Measurements from ENCODE around the gene DEXI.
A peak's percentile ranks its signal among the peaks of the same experiment; 100 is the strongest.

Gene DEXI

DNA sequence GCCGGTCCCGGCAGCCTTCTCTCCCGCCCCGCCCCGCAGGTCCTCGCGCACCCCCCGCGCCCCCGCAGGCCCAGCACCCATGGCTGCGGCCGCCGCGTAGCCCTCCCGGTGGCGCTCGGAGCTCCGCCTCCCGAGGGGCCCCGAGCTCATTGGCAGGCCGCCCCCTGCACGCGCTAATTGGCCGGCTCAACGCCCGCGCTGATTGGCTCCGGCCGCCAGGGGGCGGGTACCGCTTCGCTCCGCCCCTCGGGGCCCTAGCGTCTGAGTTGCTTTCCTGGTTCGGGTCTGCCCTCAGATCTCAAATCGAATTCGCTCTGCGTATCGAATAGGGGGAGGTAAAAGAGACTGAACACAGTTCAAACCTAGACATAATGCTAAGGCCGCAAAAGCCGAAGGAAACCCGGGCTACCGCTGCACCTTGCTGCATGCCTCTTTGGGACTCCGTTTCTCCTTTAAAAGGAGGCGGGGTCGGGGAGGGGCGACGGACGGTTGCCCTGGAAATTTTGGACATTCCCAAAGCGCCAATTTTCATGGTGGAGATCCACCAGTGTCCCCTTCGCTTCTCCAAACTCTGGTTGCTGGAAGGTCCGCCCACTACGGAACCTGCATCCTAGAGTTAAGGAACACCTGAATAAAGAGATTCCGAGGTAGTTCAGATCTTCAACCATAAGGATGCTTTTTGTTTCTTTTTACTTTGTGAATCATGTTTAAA is at the start of gene DEXI:
DEXI (minus strand) TSS at position 117 of the 712 bp plus-strand sequence. CDS start 463 bp downstream, outside the sequence.
- peak; percentile 91 to 92 for DNase-seq (ENCODE audit: low read depth in 2 of 2)

DNA sequence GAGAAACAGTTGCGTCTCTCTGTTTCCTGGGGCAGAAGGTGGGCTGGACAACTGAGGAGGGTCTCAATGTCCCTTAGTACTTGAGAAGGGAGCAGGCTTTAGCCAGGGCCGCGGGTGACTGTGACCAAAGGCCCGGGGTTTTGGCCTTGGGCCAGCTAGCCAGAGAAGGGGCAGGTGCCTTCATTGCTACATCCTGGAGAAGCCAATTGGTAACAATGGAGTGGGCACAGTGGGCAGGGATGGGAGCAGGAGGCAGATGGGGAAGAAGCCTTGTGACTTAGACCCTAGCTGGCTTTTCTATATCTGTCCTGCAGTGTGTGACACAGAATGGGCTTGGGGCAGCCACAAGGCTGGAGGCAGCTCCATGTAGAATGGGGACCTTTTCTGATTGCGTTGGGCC is 48.1 kb upstream of the DEXI start:
- DNase-seq (ENCODE audit: low read depth in 2 of 2), result no peak

DNA sequence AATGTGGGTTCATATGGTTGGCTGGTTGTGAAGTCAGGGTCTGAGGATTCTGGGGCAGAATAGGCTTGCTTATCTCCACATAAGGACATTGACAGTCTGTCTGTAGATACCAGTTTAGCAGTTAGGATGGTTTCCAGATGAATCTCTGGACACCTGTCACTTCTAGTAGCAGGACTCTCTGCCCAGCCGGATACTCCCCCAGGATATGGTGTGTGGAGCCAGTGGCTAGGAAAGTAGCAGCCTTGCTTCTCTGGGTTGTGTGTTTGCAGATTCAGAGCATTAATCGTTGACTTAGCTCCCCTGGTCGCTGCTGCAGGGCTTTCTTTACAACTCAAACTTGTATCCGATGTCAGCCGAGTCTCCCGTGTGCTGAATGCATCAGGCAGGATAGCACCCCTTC is 47.3 kb upstream of the DEXI start:
- DNase-seq (ENCODE audit: low read depth in 2 of 2), result no peak

DNA sequence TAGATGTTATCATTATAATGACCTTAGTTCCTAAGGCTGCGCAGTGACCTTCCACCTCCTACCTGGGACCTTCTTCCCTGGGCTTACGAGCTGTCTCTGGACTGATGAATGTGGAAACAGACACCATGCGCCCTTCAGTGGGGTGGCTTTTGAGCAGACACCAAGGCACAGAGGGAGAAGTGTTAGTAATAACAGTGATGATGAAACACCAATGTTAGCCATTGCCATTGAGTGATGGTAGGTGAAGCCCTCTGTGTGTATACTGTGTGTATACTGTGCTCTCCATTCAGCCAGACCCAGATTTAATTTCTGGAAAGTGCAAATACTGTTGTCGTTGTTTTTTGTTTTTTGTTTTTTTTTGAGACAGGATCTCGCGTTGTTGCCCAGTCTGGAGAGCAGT is 46.6 kb upstream of the DEXI start:
- no peak for DNase-seq (ENCODE audit: low read depth in 2 of 2)

DNA sequence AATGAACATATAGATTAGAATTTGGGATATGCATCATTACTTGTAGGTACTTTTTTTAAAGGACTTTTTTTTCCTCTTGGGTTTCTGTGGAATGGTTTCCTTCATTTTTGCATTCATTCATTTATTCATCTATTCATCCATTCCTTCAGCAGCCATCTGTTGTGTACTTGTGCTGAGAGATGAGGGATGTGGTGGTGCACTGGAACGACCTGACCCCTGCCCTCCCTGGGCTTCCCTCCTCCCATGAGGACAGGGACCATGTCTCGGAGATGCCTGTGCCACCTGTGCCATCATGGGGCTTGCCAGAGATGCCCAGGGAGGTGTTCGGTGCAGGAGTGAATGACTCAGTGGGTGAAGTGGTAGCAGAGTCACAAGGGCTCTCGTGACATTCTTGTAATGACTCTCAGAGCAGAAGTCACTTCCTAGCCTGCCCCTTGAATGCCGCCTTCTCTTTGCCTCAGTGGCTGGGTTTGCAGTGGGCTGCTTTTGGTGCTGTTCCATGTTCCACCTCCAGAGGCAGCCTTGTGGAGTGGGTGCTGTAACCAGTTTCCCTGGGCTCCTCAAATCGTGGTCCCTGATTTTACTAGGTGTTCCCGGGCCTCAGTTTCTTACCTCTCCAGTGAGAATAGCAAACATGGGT is 46.0 kb upstream of the DEXI start:
- DNase-seq (ENCODE audit: low read depth in 2 of 2), result no peak

DNA sequence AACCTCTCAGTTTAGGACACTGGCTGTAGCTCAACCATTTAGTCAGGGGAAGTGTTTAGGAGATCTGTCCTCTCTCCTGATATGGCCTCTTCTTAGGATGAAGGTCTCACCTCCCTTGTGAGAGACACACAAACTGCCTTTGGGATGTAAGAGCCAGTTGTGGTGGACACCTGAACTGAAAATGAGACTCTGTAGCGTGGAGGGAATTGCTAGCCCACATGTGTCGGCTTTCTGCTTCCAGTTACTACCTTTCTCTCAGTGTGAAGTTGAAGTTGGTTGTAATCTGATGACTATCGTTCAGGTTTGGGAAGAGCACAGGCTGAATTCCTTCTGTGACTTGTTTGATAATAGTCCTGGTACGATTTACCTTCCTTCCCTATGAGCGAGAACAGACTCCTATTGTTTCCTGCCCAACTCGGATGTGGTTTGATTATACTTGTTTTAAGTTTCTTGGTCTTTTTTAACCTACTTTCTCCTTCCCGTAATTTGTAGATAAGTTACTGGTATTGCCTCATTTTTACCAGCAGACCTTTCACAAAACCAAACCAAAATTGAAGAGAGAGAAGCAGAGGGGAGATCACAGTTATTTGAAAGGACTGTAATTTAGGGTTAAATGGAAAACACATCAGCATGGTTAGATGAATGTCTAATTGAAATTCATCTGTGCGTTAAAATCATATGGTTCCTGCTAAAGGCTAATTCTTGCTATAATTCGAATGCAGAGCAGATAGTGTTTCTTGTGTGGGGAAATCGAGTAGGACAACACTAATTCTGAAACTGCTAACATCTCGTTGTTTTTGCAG is 45.3 kb upstream of the DEXI start:
- DNase-seq (ENCODE audit: low read depth in 2 of 2), result no peak

DNA sequence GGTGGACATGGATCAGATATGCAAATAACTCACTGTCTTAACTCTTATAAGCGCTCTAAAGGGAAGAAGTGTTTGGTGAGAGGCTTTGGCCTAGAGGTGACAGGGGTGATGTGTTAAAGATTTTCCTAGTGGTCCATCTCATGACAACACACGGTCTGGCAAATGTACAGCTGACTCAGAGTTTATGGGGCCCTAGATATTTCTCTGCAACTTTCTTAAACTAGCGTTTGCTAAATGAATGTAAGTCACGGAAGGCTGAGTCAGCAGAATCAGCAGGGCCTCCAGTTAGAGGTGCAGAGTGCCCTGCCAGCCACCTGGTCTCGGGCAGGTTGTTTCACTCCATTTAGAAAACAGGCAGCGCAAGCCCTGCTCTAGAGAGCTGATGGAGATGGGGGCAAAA is 42.2 kb upstream of the DEXI start:
- DNase-seq (ENCODE audit: low read depth in 2 of 2), result no peak

DNA sequence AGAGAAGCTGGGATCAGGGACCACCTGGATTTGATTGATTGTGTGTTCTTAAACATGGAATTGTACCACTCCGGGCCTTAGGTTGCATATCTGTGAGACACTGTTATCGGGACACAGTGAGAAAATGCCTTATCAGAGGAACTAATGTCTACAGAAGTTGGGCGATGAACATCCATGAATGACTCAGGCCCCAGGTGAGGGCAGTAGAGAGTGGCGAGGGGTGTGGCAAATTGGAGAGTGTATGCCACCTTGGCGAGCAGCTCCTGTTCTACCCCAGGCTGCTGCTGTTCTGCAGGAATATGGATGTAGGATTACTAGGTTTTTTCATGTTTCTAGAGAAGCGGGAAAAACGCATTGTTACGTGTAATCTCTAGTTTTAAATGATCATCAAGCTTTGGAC is 40.9 kb upstream of the DEXI start:
- DNase-seq (ENCODE audit: low read depth in 2 of 2), result no peak

DNA sequence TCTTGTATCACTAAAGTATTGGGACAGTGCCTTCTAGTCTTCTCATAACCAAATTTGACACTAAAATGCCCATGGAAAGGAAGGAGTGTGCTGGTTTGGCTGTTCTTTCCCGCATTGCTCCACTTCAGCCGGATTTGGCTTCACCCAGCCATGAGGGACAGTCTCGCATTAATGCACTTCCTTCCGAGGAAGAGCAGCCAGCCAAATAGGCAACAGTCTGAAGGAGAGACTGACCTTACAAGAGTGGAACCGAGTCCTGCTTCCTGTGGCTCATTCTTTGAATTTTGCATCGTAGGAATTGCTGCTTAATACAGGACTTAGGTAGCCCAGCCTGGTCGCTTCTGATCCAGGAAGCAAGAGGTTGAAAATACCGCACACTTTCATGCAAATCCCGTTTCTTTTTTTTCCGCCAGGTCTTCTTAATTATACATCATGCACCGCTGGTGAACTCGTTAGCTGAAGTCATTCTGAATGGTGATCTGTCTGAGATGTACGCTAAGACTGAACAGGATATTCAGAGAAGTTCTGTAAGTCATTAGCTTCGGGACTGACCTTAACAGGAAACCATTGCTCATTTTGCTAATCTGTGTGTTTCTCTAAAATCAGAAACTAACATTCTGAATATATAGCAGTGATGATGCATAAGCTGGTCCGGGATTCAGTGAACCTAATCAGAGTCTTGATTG is 40.3 kb upstream of the DEXI start:
- no peak for DNase-seq (ENCODE audit: low read depth in 2 of 2)

DNA sequence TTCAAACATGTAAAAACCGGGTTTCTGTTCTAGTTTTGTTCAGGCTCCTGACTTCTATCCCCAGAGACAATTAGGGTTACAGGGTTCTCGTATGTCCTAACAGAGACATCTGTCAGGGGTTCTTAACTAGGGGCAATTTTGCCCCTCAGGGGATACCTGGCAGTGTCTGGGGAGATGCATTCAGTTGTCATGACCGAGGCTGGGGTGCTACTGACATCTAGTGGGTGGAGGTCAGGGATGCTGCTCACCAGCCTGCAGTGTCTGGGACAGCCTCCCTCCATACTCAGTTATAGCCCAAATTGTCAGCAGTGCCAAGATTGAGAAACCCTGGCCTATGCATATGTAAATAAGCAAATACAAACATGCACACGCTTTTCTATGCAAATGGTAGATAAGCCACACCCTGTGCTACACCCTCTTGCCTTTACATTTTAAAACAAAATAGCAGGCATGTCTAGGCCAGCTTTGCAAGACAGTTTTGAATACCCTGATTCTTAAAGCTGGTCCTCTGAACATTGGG is 39.5 kb upstream of the DEXI start:
- no peak for DNase-seq (ENCODE audit: low read depth in 2 of 2)

DNA sequence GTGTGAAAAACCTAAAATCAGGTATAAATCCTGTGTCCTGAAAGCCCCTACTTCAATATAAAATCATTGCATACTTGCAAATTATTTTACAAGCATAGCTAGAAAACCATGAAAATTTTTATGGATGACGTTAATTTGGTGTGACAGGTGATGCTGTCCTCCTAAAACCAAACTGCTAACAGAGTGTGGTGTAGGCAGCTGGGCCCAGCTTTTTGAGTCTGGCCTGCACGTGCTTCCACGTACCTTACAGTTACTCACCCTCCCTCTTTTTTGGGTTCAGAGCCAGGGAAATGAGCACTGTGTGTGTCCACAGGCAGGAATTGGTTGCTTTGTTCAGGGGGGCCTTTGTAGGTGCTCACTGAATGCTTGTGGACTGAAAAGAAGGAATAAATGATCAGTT is 38.5 kb upstream of the DEXI start:
- DNase-seq (ENCODE audit: low read depth in 2 of 2), result no peak

DNA sequence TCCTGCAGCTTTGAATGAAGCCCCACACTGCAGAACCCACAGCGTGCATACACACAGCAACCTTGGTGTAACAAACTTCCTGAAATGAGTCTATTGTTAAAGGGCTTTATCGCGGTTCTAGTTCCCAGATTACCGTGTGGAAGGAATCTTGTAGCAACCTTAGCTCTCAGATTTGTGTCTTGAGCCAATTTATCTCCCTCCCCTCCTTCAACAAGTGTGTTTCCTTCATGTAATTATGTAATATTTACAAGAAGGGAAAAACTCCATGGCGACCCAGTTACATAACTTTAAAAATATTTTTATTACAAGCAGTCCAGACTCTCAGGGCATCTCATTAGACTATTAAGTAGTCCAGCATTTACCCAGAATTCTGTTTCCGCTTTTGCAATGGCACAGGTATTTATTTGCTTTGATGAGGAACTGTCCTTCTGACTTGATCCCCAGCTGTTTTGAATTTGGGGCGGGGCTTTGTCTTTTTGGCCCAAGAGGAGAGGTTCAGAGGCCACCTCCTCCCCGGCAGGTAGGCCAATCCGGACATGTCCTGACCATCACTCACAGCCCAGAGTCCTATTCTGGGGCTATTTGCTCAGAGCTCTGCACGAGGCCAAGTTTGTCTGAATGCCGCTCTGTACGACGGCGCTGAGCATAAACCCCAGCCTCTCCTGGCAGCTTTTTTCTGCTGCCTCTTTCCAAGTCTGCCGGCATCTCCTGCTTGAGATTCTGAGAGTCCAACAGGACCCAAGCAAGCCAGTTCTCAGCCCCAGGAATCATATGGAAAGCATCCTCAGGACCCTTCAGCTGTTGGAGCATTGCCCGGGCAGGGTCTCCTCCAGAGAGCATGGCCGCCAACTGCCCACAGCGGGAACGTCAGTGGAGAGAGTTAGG is 37.7 kb upstream of the DEXI start:
- DNase-seq (ENCODE audit: low read depth in 2 of 2), result no peak

DNA sequence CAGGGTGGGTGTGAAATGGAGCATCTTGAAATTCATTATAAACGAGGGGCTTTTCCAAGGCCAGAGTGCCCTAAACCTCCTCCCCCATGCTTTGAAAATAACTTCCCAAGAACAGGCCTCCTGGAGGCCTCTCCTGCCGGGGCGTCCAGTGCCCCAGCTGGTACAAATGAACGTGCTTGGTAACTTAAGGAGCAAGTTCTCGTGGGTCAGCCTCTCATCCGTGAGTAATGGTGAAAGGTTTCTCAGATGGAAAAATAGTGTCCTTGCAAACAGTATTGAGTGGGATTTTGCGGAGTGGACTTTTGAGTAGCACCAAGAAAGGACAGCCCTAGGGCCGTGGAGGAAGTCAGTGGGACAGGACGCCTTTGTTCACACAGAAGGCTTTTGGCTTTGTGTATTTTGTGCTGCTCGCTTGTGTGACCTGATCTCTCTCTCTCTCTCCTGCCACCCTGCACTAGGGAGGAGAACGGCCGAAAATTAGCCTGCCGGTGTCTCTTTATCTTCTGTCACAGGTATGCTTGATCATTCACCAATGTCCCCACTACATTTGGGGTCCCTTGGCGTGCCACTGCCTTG is 36.7 kb upstream of the DEXI start:
- no peak for DNase-seq (ENCODE audit: low read depth in 2 of 2)

DNA sequence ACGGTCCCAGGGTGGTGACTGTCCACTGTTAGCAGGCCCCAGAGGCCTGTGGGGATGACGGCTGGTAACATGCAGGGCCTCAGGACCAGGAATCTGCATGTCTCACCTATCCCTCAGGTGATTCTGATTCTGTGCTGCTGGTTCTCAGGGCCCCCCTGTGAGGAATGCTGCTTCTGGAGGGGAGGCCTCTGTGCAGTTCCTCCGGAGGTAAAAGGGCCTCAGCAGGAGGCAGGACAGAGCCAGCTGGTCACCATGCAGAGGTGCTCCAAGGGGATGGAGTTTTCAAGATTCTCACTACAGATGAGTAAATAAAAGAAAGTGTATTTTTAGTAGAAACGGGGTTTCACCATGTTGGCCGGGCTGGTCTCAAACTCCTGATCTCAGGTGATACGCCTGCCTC is 35.9 kb upstream of the DEXI start:
- no peak for DNase-seq (ENCODE audit: low read depth in 2 of 2)

DNA sequence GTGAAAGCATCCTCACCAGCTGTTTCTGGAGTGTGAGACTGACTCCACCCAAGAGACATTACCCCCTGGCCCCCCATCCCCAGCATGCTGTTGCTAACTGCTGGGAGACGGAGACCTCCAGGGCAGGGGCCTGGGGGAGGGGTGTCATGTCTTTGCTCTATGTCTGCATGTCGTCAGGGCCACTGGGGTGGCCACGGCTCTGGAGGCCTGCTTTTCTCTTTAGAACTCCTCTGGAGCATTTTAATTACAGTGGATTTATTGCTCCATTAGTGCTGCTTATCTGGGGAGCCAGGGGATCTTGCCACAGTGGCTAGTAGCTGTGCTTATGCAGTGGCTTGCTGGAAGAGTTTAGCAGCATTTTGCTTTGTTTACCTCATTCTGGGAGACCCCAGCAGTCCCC is 34.4 kb upstream of the DEXI start:
- DNase-seq (ENCODE audit: low read depth in 2 of 2), result no peak

DNA sequence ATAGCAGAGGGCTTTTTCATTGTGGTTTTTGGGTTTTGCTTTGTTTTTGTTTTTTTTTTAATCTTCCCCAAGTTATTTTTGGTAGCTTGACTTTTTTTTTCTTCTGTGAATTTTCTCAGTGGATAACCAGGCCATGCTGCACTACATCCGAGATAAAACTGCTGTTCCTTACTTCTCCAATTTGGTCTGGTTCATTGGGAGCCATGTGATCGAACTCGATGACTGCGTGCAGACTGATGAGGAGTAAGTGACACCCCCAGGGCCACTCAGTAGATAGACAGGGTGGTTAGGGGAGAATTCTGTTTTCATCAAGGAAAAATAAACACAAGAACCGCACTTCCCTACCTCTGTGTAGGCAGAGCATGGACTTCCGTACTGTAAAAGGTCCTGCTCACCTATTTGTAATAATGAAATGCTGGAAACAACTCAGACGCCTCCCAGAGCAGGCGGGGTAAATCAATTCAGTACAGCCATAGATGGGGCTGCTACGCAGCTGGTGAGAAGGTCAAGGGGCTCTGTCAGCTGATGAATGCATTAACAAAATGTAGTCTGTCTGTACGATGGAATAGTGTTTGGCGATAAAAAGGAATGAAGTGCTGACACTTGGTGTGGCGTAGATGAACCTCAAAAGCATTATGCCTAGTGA is 30.7 kb upstream of the DEXI start:
- no peak for DNase-seq (ENCODE audit: low read depth in 2 of 2)

DNA sequence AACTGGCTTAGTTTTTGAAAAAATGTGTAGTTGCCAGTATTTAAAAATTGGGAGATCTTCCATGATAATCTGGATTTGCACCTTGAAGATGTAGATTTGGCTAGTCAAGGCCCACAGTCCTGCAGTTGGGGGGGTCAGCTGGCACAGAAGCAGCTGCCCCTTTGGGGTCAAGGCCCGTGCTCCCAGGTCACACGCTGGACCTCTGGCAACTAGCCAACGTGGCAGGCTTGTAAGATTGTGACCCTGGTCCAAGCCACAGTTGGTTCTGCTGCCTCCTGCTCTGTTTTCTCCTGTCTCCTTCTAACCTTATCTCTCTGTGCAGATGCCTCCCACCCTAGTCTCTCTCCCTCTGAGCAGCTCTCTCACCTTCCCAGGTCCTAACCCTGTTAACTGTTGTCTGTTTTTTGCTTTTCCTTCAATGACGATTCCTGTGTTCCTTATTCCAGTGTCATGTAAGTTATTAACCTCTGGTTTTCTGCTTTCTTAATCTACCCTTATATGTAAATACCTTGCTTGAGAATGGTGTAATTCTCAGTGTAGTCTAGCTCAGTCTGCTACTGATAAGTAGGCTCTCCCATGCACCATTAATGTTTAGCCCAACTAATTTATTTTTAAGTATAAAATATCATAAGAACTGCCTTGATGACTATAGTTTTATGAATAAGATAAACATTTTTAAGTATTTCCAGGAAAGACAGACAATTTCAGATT is 30.0 kb upstream of the DEXI start:
- DNase-seq (ENCODE audit: low read depth in 2 of 2), result no peak

DNA sequence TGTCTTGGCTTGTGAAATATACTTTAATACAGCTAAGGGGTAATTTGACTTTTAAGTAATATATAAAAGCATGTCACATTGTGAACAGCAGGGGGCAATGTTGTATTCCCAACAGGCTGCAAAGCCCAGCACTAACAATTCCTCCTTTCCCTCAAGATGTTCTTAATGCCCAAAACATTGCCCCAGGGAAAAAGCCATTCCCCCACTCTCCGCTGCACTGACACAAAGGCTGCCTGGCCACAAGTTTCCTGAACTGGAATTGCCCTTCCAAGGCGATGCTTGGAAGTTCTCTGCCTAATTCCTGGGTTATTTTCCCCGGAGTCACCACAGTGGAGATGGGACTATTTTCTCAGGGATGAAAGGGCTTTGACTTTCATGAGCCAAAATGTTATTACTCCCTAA is 29.3 kb upstream of the DEXI start:
- no peak for DNase-seq (ENCODE audit: low read depth in 2 of 2)

DNA sequence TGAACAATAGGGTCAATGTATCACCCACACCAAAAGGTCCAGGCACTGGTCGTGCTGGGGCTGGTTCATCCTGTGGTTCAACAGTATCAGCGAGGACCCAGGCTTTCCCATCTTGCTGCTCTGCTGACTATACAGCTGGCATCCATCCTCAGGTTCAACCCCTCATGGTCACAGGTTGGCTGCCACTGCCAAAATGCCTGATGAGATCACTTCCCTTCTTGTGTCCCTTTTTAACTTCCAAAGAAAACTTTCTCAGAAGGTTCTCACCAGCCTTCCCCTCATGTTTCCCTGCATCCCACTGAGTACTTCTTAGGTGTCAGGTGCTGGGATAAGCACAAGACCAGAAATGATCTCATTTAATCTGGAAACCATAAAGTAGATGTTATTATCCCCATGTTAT is 27.8 kb upstream of the DEXI start:
- no peak for DNase-seq (ENCODE audit: low read depth in 2 of 2)

DNA sequence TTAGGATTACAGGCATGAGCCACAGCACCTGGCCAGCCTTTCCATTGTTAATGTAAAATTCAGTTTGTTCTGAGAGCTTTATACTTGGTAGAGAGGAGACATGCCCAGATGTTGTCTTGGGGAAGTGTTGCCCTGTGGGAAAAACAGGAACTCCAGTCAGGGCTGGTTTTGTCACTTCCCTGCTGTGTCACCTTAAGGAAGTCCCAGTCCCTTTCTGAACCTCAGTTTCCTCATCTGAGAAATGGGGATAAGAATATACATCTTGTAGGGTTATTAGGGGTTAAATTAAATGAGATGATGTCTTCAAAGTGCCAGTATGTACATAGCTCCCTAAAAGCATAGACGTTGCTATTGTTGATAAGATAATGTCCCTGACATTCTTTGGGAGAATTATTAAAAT is 27.3 kb upstream of the DEXI start:
- DNase-seq (ENCODE audit: low read depth in 2 of 2), result no peak
